ENCODE measurements around the gene TMEM59L. TPM values are rescaled to one million over a fixed set of nuclear protein-coding genes. Genes with fewer than 3 reads are reported as not detected.
A peak's percentile ranks its signal among the peaks of the same experiment; 100 is the strongest.

TMEM59L gene
- total RNA-seq, 1 donor from 2014 or later: 0.10 TPM

GRCh38 chr19:18607226-18608101 lies 5.2 kb upstream of the TMEM59L start:
- Mint-ChIP-seq H3K27me3 (ENCODE audit: insufficient read depth) (peaks cover 65% of the 10 kb centered on the region), H3K36me3 (ENCODE audit: low read depth) (no peaks in the 10 kb centered on the region), H3K4me3 (no peak overlapping the region), H3K4me1 (ENCODE audit: low read depth) (peaks cover 5% of the 10 kb centered on the region), H3K27ac (no peak overlapping the region), H3K9me3 (no peaks in the 10 kb centered on the region)
- no peak for DNase-seq (ENCODE audit: low spot score)
- intact Hi-C loops (cut with micrococcal nuclease): loop anchor here (2.0 kb wide), 1 partner anchor 177 kb away; no protein-coding TSS in a partner anchor

DNA sequence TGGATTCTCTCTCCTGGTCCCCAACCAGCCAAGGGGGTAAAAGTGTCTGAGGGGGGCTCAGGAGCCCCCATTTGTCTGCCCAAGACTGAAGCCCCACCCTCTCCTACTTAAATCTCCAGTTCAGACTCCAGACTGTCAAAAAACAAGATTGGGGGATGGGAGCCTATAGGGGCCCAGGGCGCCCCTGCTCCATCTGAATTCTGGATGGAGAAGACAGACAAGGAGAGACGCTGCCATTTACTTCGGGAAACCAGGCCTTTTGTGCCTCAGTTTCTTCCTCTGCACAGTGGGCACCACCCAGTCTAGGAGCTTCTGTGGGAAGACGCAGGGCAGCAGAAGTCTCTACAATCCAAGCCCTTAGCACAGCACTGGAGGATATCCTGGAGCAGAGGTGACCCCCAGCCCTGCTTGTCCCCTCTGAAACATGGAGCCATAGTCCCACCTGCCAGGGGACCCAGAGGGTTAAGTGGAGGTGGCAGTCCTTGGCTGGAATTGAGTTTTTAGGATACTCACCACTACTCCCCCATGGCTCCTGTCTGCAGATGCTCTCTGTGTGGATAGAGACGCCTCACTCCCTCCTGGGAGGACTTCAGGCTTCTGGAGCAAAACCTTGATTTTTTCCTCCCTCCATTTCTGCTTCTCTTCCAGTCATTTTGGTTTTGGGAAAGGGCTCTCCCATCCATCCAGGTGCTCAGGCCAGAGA lies 4.4 kb upstream of the TMEM59L start:
- DNase-seq (ENCODE audit: low spot score): no peak
- H3K27ac Mint-ChIP-seq: no peak overlapping the region
- H3K4me3 Mint-ChIP-seq: no peak overlapping the region
- intact Hi-C loops (cut with micrococcal nuclease): loop anchor here (2.0 kb wide), 1 partner anchor 177 kb away; no protein-coding TSS in a partner anchor
- H3K36me3 Mint-ChIP-seq (ENCODE audit: low read depth): no peaks in the 10 kb centered on the region
- H3K27me3 Mint-ChIP-seq (ENCODE audit: insufficient read depth): peaks cover 60% of the 10 kb centered on the region
- no peaks in the 10 kb centered on the region for H3K9me3 Mint-ChIP-seq
- peaks cover 5% of the 10 kb centered on the region for H3K4me1 Mint-ChIP-seq (ENCODE audit: low read depth)

DNA sequence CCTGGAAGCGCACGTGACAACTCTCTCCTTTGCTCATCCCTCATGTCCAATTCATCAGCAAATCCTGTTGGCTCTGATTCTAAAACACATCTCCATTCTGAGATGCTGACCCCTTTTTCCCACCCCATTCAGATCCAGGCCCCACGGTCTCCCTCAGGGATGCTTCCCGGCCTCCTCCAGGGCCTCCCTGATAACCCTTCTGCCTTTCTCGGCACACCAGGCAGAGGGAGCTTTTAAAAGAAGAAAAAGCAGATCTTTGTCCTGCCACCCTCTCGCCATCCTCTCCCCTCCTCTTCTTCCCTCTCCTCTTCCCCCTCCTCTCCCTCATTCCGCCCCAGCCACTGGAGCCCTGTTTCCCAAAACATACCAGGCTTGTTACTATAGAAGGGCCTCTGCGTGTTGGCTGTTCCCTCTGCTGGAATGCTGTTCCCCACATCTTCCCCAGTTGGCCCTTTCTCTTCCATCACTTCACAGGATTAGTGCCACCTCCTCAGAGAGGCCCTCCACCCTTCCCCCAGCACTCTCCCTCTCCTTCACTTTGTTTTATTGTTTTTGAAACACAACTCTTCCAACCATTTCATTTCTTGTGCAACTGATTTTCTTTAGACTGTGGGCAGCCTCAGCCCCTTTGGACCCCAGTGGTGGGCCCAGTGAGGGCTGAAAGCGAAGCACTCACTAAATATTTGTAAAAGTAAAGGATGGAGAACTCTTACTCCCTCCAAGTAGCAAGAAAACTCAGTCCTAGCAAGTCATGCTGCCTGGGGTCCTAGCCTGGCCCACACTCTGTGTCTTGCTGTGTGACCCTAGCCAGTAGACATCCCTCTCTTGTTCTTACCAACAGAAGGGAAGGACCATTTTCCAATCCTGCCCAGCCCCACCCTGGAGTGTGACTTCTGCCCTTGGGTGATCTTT lies 3.6 kb upstream of the TMEM59L start:
- H3K9me3 Mint-ChIP-seq: no peaks in the 10 kb centered on the region

GRCh38 chr19:18609717-18610051 lies 3.0 kb upstream of the TMEM59L start:
- Mint-ChIP-seq H3K27ac (no peak overlapping the region), H3K4me1 (ENCODE audit: low read depth) (peaks cover 5% of the 10 kb centered on the region)

More for the DNA sequence above, 3.6 kb upstream of the TMEM59L start:
- Mint-ChIP-seq H3K36me3 (ENCODE audit: low read depth) (no peaks in the 10 kb centered on the region), H3K27ac (no peak overlapping the region), H3K4me1 (ENCODE audit: low read depth) (peaks cover 5% of the 10 kb centered on the region), H3K27me3 (ENCODE audit: insufficient read depth) (peaks cover 61% of the 10 kb centered on the region), H3K4me3 (no peak overlapping the region)
- intact Hi-C loops (cut with micrococcal nuclease): loop anchor here (2.0 kb wide), 1 partner anchor 176 kb away; no protein-coding TSS in a partner anchor
- DNase-seq (ENCODE audit: low spot score): no peak

DNA sequence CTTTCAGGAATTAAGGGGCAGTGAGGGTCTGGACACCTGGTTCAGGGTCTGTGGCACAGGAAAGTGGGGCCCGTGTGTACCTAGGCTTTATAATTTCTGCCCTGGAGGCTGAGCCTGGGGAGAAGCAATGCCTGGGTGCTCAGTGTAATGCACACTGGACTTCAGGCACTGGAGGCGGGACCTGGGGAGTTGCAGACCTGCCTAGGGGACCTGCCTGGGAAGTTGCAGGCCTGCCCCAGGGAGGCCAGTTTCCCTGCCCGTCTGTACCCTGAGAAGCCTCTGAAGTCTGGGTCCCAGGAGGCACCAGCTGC lies 2.5 kb upstream of the TMEM59L start:
- Mint-ChIP-seq H3K27me3 (ENCODE audit: insufficient read depth) (peaks cover 60% of the 10 kb centered on the region), H3K4me3 (no peak overlapping the region), H3K36me3 (ENCODE audit: low read depth) (no peaks in the 10 kb centered on the region), H3K9me3 (no peaks in the 10 kb centered on the region), H3K27ac (no peak overlapping the region), H3K4me1 (ENCODE audit: low read depth) (peaks cover 5% of the 10 kb centered on the region)
- intact Hi-C loops (cut with micrococcal nuclease): no loop called here
- DNase-seq (ENCODE audit: low spot score): no peak

More at GRCh38 chr19:18609717-18610051, 3.0 kb upstream of the TMEM59L start:
- no peaks in the 10 kb centered on the region for H3K36me3 Mint-ChIP-seq (ENCODE audit: low read depth)
- no peak overlapping the region for H3K4me3 Mint-ChIP-seq
- intact Hi-C loops (cut with micrococcal nuclease): loop anchor here (2.0 kb wide), 1 partner anchor 175 kb away; no protein-coding TSS in a partner anchor
- H3K27me3 Mint-ChIP-seq (ENCODE audit: insufficient read depth): peaks cover 62% of the 10 kb centered on the region
- H3K9me3 Mint-ChIP-seq: no peaks in the 10 kb centered on the region
- DNase-seq (ENCODE audit: low spot score): no peak

DNA sequence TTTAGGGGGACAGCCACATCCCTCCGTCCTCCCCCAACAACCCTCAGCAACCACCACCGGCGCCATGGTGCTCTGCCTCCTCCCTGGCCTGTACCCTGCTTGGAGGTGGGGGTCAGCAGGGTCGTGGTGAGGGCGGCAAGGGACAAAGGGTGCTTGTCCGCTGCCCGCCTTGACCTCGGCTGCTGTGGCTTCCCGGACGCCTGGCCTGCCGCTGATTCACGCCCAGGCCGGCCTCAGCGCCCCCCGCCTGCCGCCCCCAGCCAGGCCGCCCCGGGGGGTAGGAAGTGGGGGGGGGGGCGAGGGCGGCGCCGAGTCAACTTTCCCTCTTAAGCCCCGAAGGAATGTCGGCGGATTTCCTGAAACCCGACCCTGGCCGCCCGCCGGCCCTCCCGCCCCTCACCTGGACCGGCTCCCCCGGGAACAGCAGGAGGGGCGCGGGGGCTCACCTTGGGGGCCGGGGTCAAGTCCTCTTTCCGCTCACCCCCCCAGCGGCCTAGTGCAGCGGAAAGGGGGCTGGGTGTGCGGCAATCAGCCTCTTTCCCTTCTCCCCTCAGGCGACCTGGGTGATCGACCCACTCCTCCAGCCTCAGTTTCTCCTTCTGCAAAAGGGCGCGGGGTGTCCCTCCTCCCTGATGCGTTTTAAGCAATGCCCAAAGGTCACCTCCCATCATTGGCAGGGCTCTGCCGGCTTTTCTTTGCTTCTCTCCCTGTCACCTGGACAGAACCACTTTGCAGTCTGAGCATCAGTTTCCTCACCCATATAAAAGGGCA lies 1.9 kb upstream of the TMEM59L start:
- Mint-ChIP-seq H3K9me3 (no peaks in the 10 kb centered on the region), H3K36me3 (ENCODE audit: low read depth) (no peaks in the 10 kb centered on the region), H3K27me3 (ENCODE audit: insufficient read depth) (peaks cover 60% of the 10 kb centered on the region), H3K4me3 (no peak overlapping the region), H3K27ac (no peak overlapping the region), H3K4me1 (ENCODE audit: low read depth) (peaks cover 5% of the 10 kb centered on the region)
- intact Hi-C loops (cut with micrococcal nuclease): no loop called here
- no peak for DNase-seq (ENCODE audit: low spot score)

- Mint-ChIP-seq H3K4me3 (no peak overlapping the region), H3K4me1 (ENCODE audit: low read depth) (peaks cover 5% of the 10 kb centered on the region), H3K27me3 (ENCODE audit: insufficient read depth) (peaks cover 63% of the 10 kb centered on the region), H3K9me3 (no peaks in the 10 kb centered on the region), H3K36me3 (ENCODE audit: low read depth) (no peaks in the 10 kb centered on the region), H3K27ac (no peak overlapping the region)
- DNase-seq (ENCODE audit: low spot score): no peak
- intact Hi-C loops (cut with micrococcal nuclease): no loop called here
These were observed 1.2 kb upstream of the TMEM59L start for GRCh38 chr19:18611327-18612050.

DNA sequence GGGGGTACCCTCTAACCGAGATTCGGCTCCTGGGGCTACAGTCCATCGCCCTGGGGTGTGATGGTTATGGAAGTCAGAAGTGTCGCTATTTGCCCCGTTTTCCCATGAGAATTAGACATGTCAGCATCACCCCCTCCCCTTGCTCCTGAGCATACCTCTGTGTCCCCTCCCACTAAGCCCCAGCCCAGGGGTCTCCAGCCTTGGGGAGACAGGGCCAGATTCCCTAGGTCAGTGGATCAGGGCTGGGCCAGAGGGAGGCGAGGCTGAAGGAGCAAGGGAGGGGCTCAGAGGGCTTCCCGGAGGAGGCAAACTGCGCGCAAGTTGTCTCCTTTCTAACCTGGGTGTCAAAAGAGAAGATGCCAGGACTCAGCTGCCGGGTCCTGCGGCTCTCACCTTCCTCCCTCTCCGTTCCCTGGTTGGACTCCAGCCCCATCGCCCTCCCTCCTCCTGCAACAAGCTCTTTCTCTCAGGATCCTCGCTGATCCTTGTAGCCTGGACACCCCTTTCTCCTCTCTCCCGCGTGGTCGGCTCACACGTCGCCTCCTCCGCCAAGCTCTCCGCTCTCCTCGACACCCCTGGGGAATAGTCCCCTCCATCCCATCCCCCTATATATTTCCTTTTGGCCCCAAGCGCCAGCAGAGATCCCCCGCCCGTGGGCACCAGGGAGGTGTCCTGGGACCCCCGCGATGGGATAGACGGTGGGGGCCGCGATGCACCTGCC lies 459 bp upstream of the TMEM59L start:
- peaks cover 5% of the 10 kb centered on the region for H3K4me1 Mint-ChIP-seq (ENCODE audit: low read depth)
- H3K4me3 Mint-ChIP-seq: peak overlapping the region; percentile 68
- DNase-seq (ENCODE audit: low spot score): no peak
- H3K9me3 Mint-ChIP-seq: no peaks in the 10 kb centered on the region
- no peak overlapping the region for H3K27ac Mint-ChIP-seq
- peaks cover 60% of the 10 kb centered on the region for H3K27me3 Mint-ChIP-seq (ENCODE audit: insufficient read depth)
- intact Hi-C loops (cut with micrococcal nuclease): no loop called here
- no peaks in the 10 kb centered on the region for H3K36me3 Mint-ChIP-seq (ENCODE audit: low read depth)

- Mint-ChIP-seq H3K27ac (peak overlapping the region; percentile 40), H3K4me3 (peak overlapping the region; percentile 54), H3K9me3 (no peaks in the 10 kb centered on the region), H3K4me1 (ENCODE audit: low read depth) (peaks cover 5% of the 10 kb centered on the region), H3K36me3 (ENCODE audit: low read depth) (no peaks in the 10 kb centered on the region), H3K27me3 (ENCODE audit: insufficient read depth) (peaks cover 52% of the 10 kb centered on the region)
- DNase-seq (ENCODE audit: low spot score): no peak
- intact Hi-C loops (cut with micrococcal nuclease): no loop called here
These were observed 1.0 kb downstream of the TMEM59L start for GRCh38 chr19:18613589-18614234.

- Mint-ChIP-seq H3K27ac (no peak overlapping the region), H3K36me3 (ENCODE audit: low read depth) (no peaks in the 10 kb centered on the region), H3K27me3 (ENCODE audit: insufficient read depth) (peaks cover 37% of the 10 kb centered on the region), H3K9me3 (no peaks in the 10 kb centered on the region), H3K4me3 (no peak overlapping the region), H3K4me1 (ENCODE audit: low read depth) (peaks cover 3% of the 10 kb centered on the region)
- no peak for DNase-seq (ENCODE audit: low spot score)
- intact Hi-C loops (cut with micrococcal nuclease): no loop called here
These were observed 3.4 kb downstream of the TMEM59L start for GRCh38 chr19:18616023-18616422.

DNA sequence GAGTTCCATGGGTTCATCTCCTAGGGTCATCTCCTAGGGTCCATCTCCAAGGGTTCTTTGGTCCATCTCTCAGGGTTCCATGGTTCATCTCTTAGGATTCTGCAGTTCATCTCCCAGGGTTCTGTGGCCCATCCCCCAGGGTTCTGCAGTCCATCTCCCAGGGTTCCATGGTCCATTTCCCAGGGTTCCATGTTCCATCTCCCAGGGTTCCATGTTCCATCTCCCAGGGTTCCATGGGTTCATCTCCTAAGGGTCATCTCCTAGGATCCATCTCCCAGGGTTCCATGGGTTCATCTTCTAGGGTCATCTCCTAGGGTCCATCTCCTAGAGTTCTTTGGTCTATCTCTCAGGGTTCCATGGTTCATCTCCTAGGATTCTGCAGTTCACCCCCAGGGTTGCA lies 4.9 kb downstream of the TMEM59L start:
- H3K4me1 Mint-ChIP-seq (ENCODE audit: low read depth): no peaks in the 10 kb centered on the region
- intact Hi-C loops (cut with micrococcal nuclease): no loop called here
- H3K9me3 Mint-ChIP-seq: no peaks in the 10 kb centered on the region
- no peak for DNase-seq (ENCODE audit: low spot score)
- H3K36me3 Mint-ChIP-seq (ENCODE audit: low read depth): no peaks in the 10 kb centered on the region
- H3K27me3 Mint-ChIP-seq (ENCODE audit: insufficient read depth): peaks cover 27% of the 10 kb centered on the region
- H3K27ac Mint-ChIP-seq: no peak overlapping the region
- no peak overlapping the region for H3K4me3 Mint-ChIP-seq
